GM12801 (cell line): ENCODE measurements around the gene STON2.

ENCODE experiments used
- TF ChIP-seq, protein P1 (sequence below): IDR thresholded peaks from one replicate; pipeline ENCODE4 v1.5.1; 2011; ENCODE audit warnings: control low read depth; ENCODE audit not compliant: insufficient read length; ENCODE audit errors: extremely low read depth

Gene STON2

DNA sequence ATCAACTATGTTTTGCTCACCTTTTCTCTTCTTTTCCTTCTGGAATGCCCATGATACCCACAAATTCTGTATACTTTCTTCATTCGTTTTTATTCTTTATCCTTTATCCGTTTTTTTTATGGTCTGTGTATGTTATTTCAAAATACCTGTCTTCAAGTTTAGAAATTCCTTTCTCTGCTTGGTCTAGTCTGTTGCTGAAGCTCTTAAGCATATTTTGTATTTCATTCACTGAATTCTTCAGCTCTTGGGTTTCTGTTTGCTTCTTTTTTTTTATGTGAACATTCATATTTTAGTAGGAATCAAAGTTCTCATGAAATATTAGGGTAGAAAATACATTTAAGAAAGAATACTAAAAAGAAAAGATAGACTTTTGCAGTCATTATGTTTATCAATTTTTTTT, 156.6 kb downstream of the STON2 start:
- TF ChIP-seq, protein P1, sequence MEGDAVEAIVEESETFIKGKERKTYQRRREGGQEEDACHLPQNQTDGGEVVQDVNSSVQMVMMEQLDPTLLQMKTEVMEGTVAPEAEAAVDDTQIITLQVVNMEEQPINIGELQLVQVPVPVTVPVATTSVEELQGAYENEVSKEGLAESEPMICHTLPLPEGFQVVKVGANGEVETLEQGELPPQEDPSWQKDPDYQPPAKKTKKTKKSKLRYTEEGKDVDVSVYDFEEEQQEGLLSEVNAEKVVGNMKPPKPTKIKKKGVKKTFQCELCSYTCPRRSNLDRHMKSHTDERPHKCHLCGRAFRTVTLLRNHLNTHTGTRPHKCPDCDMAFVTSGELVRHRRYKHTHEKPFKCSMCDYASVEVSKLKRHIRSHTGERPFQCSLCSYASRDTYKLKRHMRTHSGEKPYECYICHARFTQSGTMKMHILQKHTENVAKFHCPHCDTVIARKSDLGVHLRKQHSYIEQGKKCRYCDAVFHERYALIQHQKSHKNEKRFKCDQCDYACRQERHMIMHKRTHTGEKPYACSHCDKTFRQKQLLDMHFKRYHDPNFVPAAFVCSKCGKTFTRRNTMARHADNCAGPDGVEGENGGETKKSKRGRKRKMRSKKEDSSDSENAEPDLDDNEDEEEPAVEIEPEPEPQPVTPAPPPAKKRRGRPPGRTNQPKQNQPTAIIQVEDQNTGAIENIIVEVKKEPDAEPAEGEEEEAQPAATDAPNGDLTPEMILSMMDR, result no peak

DNA sequence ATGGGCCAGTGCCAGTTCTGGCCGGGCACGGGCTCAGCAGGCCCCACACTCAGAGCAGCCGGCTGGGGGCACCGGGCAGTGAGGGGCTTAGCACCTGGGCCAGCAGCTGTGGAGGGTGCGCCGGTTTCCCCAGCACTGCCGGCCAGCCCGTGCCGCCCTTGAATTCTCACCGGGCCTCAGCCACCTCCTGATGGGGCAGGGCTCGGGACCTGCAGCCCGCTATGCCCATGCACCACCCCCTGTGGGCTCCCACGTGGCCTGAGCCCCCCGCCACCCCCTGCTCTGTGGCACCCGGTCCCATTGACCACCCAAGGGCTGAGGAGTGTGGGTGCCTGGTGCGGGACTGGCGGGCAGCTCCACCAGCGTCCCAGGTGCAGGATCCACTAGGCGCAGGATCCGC, 164.0 kb downstream of the STON2 start:
- TF ChIP-seq, protein P1, result no peak

- TF ChIP-seq, protein P1, result no peak
Observed at GRCh38 chr14:81235096-81235495, 165.0 kb downstream of the STON2 start.

GRCh38 chr14:81234278-81234677, 165.8 kb downstream of the STON2 start:
- TF ChIP-seq, protein P1, result no peak

- TF ChIP-seq, protein P1, result no peak
Observed at GRCh38 chr14:81233615-81234014, 166.5 kb downstream of the STON2 start.

- TF ChIP-seq, protein P1, result no peak
Observed at GRCh38 chr14:81231540-81231939, 168.6 kb downstream of the STON2 start.

- TF ChIP-seq, protein P1, result no peak
Observed at GRCh38 chr14:81224222-81224621, 175.9 kb downstream of the STON2 start.

DNA sequence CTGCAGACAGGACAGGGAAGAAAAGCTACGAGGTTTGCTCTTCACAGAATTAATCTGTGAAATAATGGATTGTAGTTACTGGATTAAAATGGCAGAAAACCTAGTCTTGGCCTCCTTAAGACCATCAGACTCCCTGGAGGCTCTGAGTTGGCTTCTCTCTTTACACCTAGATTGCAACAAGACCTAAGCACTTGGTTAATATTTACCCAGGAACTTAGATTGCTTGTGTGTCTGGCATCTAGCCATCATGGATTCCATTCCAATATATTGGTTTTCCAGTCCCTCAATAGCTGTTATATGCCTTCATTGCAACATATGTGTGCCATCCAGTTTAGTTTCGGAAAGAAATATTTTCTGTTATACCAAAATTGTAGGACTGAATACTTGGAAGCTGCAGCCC, 177.4 kb downstream of the STON2 start:
- TF ChIP-seq, protein P1, result no peak
